H1 (cell line): ENCODE data around the gene RASD1. TPM values are rescaled to one million over a fixed set of nuclear protein-coding genes. Genes with fewer than 3 reads are reported as not detected.

Source experiments
- CTCF ChIA-PET: fragments of 300-600 bp; sonication (Branson Sonifier 250); formaldehyde crosslinking; loops from one replicate; lab custom pipeline; 2021; ENCODE audit not compliant: partially characterized antibody; lab: Charles Lee
- POLR2A ChIA-PET: fragments of 300-600 bp; sonication (Branson Sonifier 250); formaldehyde crosslinking; loops from one replicate; lab custom pipeline; 2021; ENCODE audit warnings: inconsistent platforms; ENCODE audit not compliant: partially characterized antibody; lab: Charles Lee
- DNase-seq, 2 experiments: peaks; one replicate each; pipeline versions ENCODE4 v3.0.0 to v3.0.0-alpha.2; 2010 to 2022; ENCODE audit warnings: low spot score in 2 of 2, low read depth in 1 of 2, mixed read lengths in 1 of 2
- FAIRE-seq: peaks from 2 replicates; lab custom pipeline; 2011; peaks lifted over from hg19 to GRCh38; lab: Jason Lieb, UNC
- H2AFZ ChIP-seq: 2 replicates; pipeline ENCODE4 v1.8.1; 2012; ENCODE audit warnings: low read length, inconsistent platforms
- H2AK5ac ChIP-seq: 2 replicates; pipeline ENCODE4 v1.6.1; 2013; ENCODE audit warnings: low read depth, low read length
- H2BK120ac ChIP-seq: replicated peaks from 2 replicates; pipeline ENCODE3; 2013; ENCODE audit warnings: low read depth, low read length, inconsistent platforms
- H2BK12ac ChIP-seq: 2 replicates; pipeline ENCODE4 v1.6.1; 2013; ENCODE audit warnings: low read depth, low read length
- H2BK15ac ChIP-seq: 2 replicates; pipeline ENCODE4 v1.6.1; 2013; ENCODE audit warnings: low read length
- H2BK20ac ChIP-seq: 2 replicates; pipeline ENCODE4 v1.6.1; 2013; ENCODE audit warnings: low read length
- H2BK5ac ChIP-seq: 2 replicates; pipeline ENCODE4 v1.6.1; 2013; ENCODE audit warnings: low read depth, low read length
- H3K14ac ChIP-seq: 2 replicates; pipeline ENCODE4 v1.6.1; 2013; ENCODE audit warnings: inconsistent platforms; ENCODE audit not compliant: insufficient read length
- H3K18ac ChIP-seq: 2 replicates; pipeline ENCODE4 v1.6.1; 2013; ENCODE audit warnings: low read length; ENCODE audit errors: extremely low read depth
- H3K23ac ChIP-seq: 2 replicates; pipeline ENCODE4 v1.6.1; 2013; ENCODE audit warnings: inconsistent platforms; ENCODE audit not compliant: insufficient read length
- H3K23me2 ChIP-seq: 2 replicates; pipeline ENCODE4 v1.6.1; 2013; ENCODE audit warnings: low read depth, low read length
- H3K27ac ChIP-seq: 2 replicates; pipeline ENCODE4 v1.6.1; 2011; ENCODE audit warnings: low read depth, low read length, inconsistent platforms
- H3K27me3 ChIP-seq, 4 experiments: replicated peaks in 1 of 4; 1 replicate in 1 of 4; 2 replicates in 3 of 4; pipeline versions ENCODE4 v1.6.1 to v1.8.1; 2011 to 2013; ENCODE audit warnings: low read length in 3 of 4, mild to moderate bottlenecking in 3 of 4, inconsistent platforms in 2 of 4, mixed read lengths in 2 of 4, moderate library complexity in 1 of 4; ENCODE audit not compliant: control insufficient read depth in 3 of 4, insufficient read depth in 3 of 4; ENCODE audit errors: extremely low read depth in 1 of 4
- H3K36me3 ChIP-seq, 4 experiments: 2 replicates each; pipeline versions ENCODE4 v1.6.1 to v1.8.1; 2011 to 2013; ENCODE audit warnings: mild to moderate bottlenecking in 4 of 4, low read length in 3 of 4, moderate library complexity in 2 of 4, control low read depth in 1 of 4, inconsistent platforms in 1 of 4; ENCODE audit not compliant: insufficient read depth in 4 of 4, control insufficient read depth in 2 of 4
- H3K4ac ChIP-seq: replicated peaks from 2 replicates; pipeline ENCODE3; 2013; ENCODE audit warnings: low read length, low read depth, mixed read lengths, inconsistent platforms; ENCODE audit not compliant: insufficient read length
- H3K4me1 ChIP-seq, 4 experiments: replicated peaks in 1 of 4; 1 replicate in 1 of 4; 2 replicates in 3 of 4; pipeline versions ENCODE4 v1.6.1 to v1.8.1; 2011 to 2013; ENCODE audit warnings: low read length in 3 of 4, inconsistent platforms in 2 of 4, mixed read lengths in 1 of 4; ENCODE audit not compliant: insufficient read depth in 4 of 4, control insufficient read depth in 3 of 4
- H3K4me2 ChIP-seq, 2 experiments: 2 replicates each; pipeline versions ENCODE4 v1.6.1 to v1.8.1; 2011 to 2013; ENCODE audit warnings: low read depth in 2 of 2, low read length in 2 of 2, control low read depth in 1 of 2, inconsistent platforms in 1 of 2, mild to moderate bottlenecking in 1 of 2; ENCODE audit not compliant: insufficient read depth in 1 of 2
- H3K4me3 ChIP-seq, 4 experiments: fragments of 200-600, 300-600 bp in 1 of 4; sonication (generic), shearing (Covaris generic), sonication (Bioruptor Twin) in 1 of 4; 2 replicates each; pipeline versions ENCODE4 v1.5.1 to v1.8.1; 2011 to 2016; ENCODE audit warnings: low read length in 4 of 4, low read depth in 3 of 4, control low read depth in 2 of 4, inconsistent platforms in 2 of 4, mild to moderate bottlenecking in 2 of 4, mixed read lengths in 1 of 4, moderate library complexity in 1 of 4; ENCODE audit not compliant: insufficient read depth in 2 of 4; ENCODE audit errors: extremely low read depth in 1 of 4
- H3K56ac ChIP-seq: replicated peaks from 2 replicates; pipeline ENCODE3; 2013; ENCODE audit warnings: low read depth, mild to moderate bottlenecking, mixed read lengths, low read length, inconsistent platforms; ENCODE audit not compliant: insufficient read length
- H3K79me1 ChIP-seq: 2 replicates; pipeline ENCODE4 v1.6.1; 2013; ENCODE audit warnings: low read depth, low read length, control low read depth
- H3K79me2 ChIP-seq, 2 experiments: 2 replicates each; pipeline versions ENCODE4 v1.6.1 to v1.8.1; 2012 to 2013; ENCODE audit warnings: low read length in 2 of 2, mild to moderate bottlenecking in 2 of 2, inconsistent platforms in 1 of 2; ENCODE audit not compliant: insufficient read depth in 2 of 2, control insufficient read depth in 1 of 2
- H3K9ac ChIP-seq, 4 experiments: replicated peaks in 1 of 4; 1 replicate in 1 of 4; 2 replicates in 3 of 4; pipeline versions ENCODE4 v1.6.1 to v1.8.1; 2011 to 2013; ENCODE audit warnings: low read depth in 3 of 4, low read length in 3 of 4, control low read depth in 2 of 4, mild to moderate bottlenecking in 2 of 4, moderate library complexity in 2 of 4, inconsistent platforms in 1 of 4; ENCODE audit errors: extremely low read depth in 1 of 4
- H3K9me3 ChIP-seq, 2 experiments: 2 replicates each; pipeline versions ENCODE4 v1.6.1 to v1.8.1; 2012 to 2013; ENCODE audit warnings: mild to moderate bottlenecking in 2 of 2, moderate library complexity in 2 of 2, control low read depth in 1 of 2, inconsistent platforms in 1 of 2, low read depth in 1 of 2, low read length in 1 of 2, mixed read lengths in 1 of 2; ENCODE audit not compliant: insufficient read depth in 2 of 2
- H4K20me1 ChIP-seq, 2 experiments: replicated peaks in 1 of 2; 2 replicates each; pipeline versions ENCODE3 to v1.8.1; 2011 to 2013; ENCODE audit warnings: inconsistent platforms in 2 of 2, low read length in 2 of 2, mild to moderate bottlenecking in 1 of 2; ENCODE audit not compliant: insufficient read depth in 2 of 2, control insufficient read depth in 1 of 2
- H4K5ac ChIP-seq: 2 replicates; pipeline ENCODE4 v1.6.1; 2013; ENCODE audit warnings: low read length, low read depth, mixed read lengths, inconsistent platforms; ENCODE audit not compliant: insufficient read length
- H4K8ac ChIP-seq: 2 replicates; pipeline ENCODE4 v1.8.0; 2013; ENCODE audit warnings: mild to moderate bottlenecking, moderate library complexity, low read length, inconsistent platforms; ENCODE audit not compliant: insufficient read depth; ENCODE audit errors: extremely low read depth
- H4K91ac ChIP-seq: replicated peaks from 2 replicates; pipeline ENCODE3; 2013; ENCODE audit warnings: low read length, mixed read lengths, inconsistent platforms; ENCODE audit not compliant: insufficient read length
- JUN ChIP-seq: IDR thresholded peaks from 2 replicates; pipeline ENCODE4 v1.6.1; 2011; ENCODE audit warnings: low read depth, mild to moderate bottlenecking, improper control_type of control experiment, low read length
- KDM1A ChIP-seq: fragments of 200-600, 300-600 bp; sonication (generic); IDR thresholded peaks from 2 replicates; pipeline ENCODE4 v1.7.1; 2016; ENCODE audit warnings: mild to moderate bottlenecking, low read length, borderline replicate concordance
- WGBS, 2 experiments: shearing (Covaris generic) in 1 of 2; methylation state at CpG; one replicate each; pipeline versions ENCODE4 v1.1.6 to v1.1.7; 2013 to 2015; ENCODE audit warnings: low lambda C conversion rate in 2 of 2, mixed read lengths in 2 of 2, inconsistent platforms in 1 of 2, low coverage in 1 of 2, missing lambda C conversion rate in 1 of 2; ENCODE audit not compliant: insufficient replicate concordance in 2 of 2, insufficient coverage in 1 of 2, insufficient read length in 1 of 2; ENCODE audit errors: extremely low coverage in 1 of 2, missing lambda C conversion rate in 1 of 2; 5-methylcytosine and 5-hydroxymethylcytosine counted together
- polyA plus RNA-seq, 7 experiments: library from polyadenylated mRNA; depleted of rRNA in 3 of 7; stranded (reverse) in 5 of 7; unstranded in 2 of 7; fragments of >200 nt in 5 of 7; fragments of 200-250 nt in 2 of 7; gene quantifications; 1 replicate in 5 of 7; 2 replicates in 1 of 7; 4 replicates in 1 of 7; pipeline versions ENCODE4 v1.2.1 to v1.2.3, GENCODE V29; 2011 to 2013; ENCODE audit warnings: missing spikeins in 2 of 7, mixed read lengths in 2 of 7
- total RNA-seq: library from RNA; stranded (reverse); fragmentation: NEBNext Ultra II Directional; extraction: Animal tissue kit (Norgen Biotek cat#: 25700); gene quantifications from 2 replicates; pipeline ENCODE4 v1.2.1, GENCODE V29; 2021

RASD1 gene
- total and polyA plus RNA-seq, 2 of the 8 experiments (the other 6 are each of a cell fraction or from before 2014, with no cell fraction given), result 2.3 to 2.6 TPM

DNA sequence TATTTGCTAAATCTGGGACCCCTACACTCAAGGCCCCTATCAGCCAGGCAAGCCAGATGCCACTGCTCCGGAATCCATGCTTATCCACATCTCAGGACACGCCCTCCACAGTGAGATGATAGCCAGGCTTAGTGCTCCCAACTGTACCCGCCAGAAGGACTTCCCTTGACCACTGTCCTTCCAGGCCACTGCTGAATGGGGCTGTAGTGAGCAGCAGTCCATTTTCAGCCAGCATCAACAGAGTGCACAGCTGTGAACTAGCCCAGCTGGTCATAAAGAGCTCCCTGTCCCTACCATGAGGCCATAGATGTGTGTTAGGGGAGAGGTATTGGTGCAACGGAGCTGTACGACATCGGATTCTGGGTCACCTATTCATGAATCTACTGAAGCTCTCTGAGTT lies 32.4 kb downstream of the RASD1 start:
- 90% methylated on average over 6 of the region's 6 CpGs; no CpG with 5 or more reads in 1 of the 2 experiments for WGBS, 2 experiments
- Histone ChIP-seq H2BK5ac (no peak overlapping the region), H3K23me2 (peaks cover 5% of the 10 kb centered on the region; the same call in 1 of the 2 replicates), H3K18ac (no peak overlapping the region), H3K27me3 (no peaks in the 10 kb centered on the region; a peak in 2 of 7 replicates), H3K79me2 (no peaks in the 10 kb centered on the region), H3K36me3 (no peaks in the 10 kb centered on the region), H3K79me1 (no peaks in the 10 kb centered on the region), H2AK5ac (no peak overlapping the region), H3K23ac (no peak overlapping the region), H3K27ac (no peak overlapping the region), H2BK120ac (no peak overlapping the region), H3K9me3 (peaks cover 0 to 7% of the 10 kb centered on the region in 2 experiments; a peak in 2 of 4 replicates), H3K4me3 (no peak overlapping the region), H4K91ac (no peak overlapping the region), H2BK15ac (no peak overlapping the region), H2BK12ac (no peak overlapping the region), H3K4me1 (no peaks in the 10 kb centered on the region), H4K20me1 (peaks cover 0 to 4% of the 10 kb centered on the region in 2 experiments), H2AFZ (no peak overlapping the region), H3K56ac (no peak overlapping the region), H4K5ac (no peak overlapping the region), H3K14ac (no peak overlapping the region), H4K8ac (no peak overlapping the region), H2BK20ac (no peak overlapping the region), H3K9ac (no peak overlapping the region), H3K4me2 (no peak overlapping the region), H3K4ac (no peak overlapping the region)
- CTCF ChIA-PET, result interaction anchor here (1.0 to 2.0 kb wide), 2 partner anchors 33 to 104 kb away, joined by 3 to 7 read pairs; no protein-coding TSS in a partner anchor
- POLR2A ChIA-PET, result interaction anchor here (1.3 kb wide), 1 partner anchor 28 kb away, joined by 3 read pairs; no protein-coding TSS in a partner anchor
- TF ChIP-seq JUN (no peak), KDM1A (no peak)
- no peak for DNase-seq
- no peak for FAIRE-seq
